Right renal pelvis (tissue), 4 donors: Measurements from ENCODE around the gene B2M. TPM values are rescaled to one million over a fixed set of nuclear protein-coding genes. Genes with fewer than 3 reads are reported as not detected.
A peak's percentile ranks its signal among the peaks of the same experiment; 100 is the strongest.
"Not testable (repeated sequence)": the region's sequence is repeated elsewhere in the genome, so short reads cannot be mapped to it uniquely, and the experiment has no call there.

Experiments
- DNase-seq, 4 donors: peaks; one replicate each; pipeline ENCODE4 v3.0.0-alpha.2; 2013; ENCODE audit warnings: low read depth in 4 of 4, low spot score in 3 of 4, missing footprints in 1 of 4
- polyA plus RNA-seq, 4 donors: library from polyadenylated mRNA; unstranded; fragments of 120-200 nt; gene quantifications; one replicate each; pipeline ENCODE4 v1.2.1, GENCODE V29; 2013; ENCODE audit not compliant: insufficient read length in 4 of 4

Gene B2M
- polyA plus RNA-seq, 4 donors, result 828 to 1,084 (median 934) TPM

DNA sequence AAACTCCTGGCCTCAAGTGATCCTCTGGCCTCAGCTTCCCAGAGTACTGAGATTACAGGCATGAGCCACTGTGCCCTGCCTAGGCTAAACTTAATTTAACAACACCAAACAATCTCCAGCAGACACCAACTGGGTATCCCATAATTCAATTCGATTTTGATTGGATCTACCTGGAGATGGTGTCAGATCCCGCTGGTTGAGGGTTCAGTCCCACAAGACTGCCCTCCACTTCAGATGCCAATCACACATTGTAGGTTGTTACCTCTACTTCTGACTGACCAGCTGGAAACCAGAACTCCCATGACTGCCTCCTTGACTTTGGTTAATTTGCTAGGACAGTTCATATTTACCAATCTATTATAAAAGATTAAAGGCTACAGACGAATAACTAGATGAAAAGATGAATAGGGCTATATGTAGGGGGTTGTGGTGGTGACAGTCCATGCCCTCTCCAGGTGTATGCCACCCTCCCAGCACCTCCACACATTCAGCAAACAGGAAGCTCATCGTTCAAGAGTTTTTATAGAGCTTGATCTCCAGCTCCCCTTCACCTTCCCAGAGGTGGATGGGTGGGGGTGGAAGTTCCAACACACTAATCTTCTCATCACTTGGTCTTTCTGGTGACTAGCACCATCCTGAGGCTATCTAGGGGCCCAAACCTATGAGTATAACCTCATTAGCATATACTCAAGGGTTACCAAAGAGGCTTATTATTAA is 9.3 kb downstream of the B2M start:
- DNase-seq, result no peak

DNA sequence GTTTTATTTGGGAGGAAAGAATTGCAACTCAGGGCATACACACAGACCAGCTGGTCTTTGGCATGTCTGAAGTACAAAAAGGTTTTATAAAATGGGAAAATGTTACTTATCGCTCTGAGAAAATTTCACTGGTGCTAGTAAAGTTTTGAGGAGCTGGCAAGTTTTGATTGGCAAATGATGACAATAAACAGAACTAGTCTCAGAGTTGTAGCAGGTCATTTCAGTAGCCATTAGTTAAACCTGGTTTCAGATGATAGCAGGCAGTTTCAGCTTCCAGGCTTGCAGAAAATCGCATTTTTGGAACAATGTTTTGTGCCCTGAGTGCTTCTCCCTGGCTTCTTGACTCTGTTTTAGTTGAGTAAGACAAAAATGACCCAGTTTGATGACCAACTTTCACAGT is 10.7 kb downstream of the B2M start:
- DNase-seq, result no peak

DNA sequence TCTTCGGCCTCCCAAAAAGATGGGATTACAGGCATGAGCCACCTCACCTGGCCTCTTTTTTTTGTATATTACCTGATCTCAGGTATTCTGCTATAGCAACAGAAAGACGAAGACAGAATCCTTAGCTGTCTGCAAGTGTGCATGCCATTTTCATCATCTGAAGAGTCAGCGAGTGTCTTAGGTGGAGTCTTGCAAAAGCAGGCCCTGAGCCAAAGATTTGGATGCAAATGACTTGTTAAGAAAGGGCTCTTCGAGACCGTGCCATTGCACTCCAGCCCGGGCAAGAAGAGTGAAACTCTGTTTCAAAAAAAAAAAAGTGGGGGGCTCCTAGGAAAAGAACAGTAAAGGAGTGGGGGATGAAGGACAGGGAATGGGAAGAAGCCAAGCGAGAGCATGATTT is 14.8 kb downstream of the B2M start:
- no peak for DNase-seq

DNA sequence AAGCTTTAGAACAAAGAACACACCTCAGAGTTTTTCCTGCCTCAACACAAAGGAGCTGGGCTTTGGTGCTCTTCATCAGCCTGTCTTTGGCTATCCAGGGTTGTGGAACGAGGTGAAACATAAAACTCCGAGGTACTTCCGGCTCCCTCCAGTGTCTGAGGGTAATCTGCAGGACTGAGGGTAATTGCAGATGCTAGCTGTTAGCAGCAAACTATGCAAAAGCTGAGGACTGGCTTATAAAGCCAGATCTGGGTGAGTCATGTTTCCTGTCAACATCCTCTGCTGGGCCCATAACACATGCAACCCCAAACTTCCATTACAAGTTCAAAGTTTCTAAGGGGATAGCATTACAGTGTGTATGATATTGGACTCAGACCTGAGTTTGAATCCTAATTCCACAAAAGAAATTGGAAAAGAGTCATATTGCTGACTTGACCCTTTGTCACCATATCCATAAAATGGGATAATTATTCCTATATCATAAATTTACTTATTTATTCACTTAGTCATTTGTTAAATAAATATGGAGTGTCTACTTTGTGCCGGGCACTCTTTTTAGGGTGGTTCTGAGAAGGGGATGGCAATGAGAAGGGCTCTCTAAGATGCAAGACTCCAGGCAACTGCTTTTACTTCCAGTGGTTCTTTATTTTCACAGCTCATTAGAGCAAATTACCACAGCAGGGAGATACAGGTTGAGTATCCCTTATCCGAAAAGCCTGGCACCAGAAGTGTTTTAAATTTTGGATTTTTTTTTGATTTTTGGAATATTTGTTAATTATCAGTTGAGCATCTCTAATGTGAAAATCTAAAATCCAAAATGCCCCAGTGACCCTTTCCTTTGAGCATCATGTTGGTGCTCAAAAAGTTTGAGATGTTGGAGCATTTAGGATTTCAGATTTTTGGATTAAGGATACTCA is 15.5 kb downstream of the B2M start:
- DNase-seq, result no peak

DNA sequence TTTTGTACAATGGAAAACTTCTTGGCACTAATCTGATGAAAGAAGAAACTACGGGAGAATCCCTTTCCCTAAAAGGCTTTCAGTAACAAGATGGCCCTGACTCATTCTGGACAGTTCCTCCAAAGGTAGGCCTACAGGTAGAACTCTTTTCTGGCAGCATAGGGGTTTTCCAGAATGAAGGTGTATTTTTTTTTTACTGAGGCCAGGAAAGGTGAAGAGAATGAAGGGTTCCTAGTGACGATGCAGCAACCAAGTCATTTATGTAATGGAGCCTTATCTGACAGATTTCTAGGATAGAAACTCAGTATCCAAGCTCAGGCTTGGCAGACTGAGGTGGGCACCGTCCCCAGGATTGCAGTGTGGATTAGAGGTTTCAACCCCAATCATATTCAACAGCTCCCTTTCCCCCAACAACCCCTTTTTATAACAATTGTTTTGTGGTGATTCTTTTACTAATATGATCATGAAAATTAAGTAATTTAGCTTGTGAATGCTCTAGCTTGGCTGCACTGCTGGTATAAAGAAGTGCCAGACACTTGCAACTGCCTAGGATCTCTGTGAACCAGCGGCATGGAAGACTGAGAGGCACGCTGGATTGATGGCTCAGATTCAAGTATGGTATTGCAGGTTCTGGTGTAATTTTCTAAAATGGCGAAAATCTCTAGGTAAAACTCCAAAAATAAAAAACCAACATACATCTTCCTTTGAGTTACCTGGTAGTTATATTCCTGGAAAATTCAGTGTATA is 16.3 kb downstream of the B2M start:
- no peak for DNase-seq

DNA sequence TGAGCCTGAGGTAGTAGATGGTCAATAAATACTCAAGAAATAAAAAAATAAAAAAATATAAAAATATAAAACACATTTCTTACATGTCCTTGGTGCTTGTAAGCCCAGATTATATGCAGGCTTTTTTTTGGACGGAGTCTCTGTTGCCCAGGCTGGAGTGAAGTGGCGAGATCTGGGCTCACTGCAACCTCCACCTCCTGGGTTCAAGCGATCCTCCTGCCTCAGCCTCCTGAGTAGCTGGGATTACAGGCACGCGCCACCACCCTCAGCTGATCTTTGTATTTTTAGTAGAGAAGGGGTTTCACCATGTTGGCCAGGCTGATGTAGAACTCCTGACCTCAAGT is 16.9 kb downstream of the B2M start:
- DNase-seq, result not testable (repeated sequence)

DNA sequence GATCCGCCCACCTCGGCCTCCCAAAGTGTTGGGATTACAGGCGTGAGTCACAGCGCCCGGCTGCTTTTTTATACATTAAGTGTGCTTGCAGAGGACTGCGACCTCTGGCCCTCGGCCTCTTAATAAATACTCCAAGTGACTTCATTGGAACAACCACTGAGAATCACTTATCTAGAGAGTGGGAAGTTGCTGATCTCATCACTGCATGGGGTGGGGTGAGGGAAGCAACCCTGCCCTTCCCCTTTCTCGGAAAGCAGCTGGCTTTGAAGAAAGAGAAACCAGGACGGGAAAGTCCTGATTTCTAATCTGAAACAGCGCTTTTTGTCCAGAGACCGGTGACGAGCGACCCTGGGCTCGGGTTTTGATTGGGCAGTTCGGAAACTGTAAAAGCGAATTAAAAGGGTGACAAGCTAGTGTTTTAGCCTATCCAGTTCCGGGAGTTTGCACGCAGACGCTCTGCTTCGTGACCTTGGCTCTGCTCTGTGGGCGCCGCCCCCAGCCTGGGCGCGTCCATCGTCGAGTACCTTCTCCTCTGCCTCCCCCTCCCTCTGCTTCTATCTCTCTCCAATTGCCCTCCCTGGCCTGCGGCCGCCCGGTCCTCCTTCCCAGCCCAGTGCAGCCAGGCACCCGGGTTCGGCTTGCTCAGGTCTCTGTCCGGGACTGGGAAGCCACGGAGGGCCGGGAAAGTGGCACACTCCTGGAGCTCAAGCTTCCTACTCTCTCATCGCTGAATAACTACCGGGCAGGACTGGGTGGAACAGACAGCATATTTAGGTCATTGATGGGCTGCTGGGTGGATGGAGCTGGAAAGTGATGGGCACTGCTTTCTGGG is 17.5 kb downstream of the B2M start:
- DNase-seq, result peak; percentile 89 to 96 (median 96)

DNA sequence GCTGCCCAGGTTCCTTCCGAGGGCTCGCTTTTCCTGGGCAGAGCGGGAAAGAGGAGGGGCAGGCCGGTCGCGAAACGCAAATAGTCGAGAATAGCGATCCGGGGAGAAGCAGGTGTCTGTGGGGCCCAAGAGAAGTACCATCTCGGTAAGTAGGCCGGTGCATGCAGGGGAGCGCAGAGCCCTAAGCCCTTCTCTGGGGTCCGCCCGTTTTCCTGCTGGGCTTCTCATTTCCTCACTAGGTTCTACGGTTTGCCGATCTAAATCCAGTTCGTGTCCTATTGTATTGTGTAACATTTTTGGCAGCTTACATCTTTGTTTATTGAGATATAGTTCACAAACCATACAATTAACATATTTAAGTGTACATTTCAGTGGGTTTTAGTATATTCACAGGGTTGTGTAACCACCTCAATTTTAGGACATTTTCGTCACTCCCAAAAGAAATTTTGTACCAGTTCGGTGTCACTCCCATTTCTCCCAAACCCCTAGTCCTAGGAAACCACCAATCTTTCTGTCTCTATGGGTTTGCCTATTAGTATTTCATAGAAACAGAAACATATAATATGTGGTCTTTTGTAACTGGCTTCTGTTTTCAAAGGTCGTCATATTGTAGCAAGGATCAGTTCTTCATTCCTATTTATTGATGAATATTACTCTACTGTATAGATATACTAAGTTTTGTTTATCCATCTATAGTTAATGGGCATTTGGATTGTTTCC is 18.3 kb downstream of the B2M start:
- DNase-seq, result peak in 1 of 4 donors; percentile 16

DNA sequence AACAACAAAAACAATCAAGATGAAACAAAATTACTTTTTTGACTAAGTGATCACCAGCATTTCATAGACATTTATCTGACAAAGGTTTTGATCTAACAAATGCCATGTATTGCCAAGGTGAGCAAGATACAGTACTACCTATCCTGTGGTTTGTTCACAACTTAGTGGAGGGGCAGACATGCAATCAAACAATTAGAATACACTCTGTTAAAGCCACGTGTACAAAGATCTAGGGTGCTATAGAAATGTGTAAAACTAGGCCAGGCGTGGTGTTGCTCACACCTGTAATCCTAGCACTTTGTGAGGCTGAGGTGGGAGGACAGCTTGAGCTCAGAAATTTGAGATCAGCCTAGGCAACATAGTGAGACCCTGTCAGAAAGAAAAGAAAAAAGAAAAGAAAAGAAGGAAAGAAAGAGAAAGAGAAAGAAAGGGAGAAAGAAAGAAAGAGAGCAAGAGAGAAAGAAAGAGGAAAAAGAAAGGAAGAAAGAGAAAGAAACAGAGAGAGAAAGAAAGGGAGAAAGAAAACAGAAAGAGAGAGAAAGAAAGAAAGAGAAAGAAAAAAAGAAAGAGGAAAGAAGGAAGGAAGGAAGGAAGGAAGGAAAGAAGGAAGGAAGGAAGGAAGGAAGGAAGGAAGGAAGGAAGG is 23.6 kb downstream of the B2M start:
- no peak for DNase-seq

DNA sequence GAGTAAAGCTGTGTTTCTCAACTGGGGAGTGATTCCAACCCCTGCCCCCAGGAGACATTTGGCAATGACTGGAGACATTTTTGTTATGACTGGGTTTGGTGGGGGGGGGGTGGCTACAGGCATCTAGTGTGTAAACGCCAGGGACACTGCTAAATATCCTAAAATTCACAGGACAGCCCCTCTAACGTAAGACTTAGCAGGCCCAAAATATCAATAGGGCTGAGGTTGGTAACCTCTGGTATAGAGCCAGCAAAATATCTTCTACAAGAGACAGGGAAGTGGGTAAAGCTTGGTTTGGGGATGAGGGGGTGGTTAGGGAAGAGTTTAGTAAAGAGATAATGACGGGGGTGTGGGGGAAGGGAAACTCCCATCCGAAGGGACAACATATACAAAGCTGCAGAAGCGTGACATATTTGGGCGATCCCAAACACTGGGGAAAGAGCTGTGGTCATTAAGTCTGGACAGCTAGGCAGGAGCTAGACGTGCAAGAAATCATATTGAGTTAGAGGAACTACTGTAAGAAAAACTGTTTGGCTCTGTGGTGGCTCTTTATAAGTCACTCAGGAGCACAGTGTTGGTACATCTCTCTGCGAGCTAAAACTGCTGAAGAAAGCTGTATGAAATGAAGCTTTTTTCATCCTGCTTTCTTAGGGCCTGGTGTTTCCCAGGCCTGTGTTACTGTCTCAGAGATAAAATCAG is 24.3 kb downstream of the B2M start:
- DNase-seq, result no peak

DNA sequence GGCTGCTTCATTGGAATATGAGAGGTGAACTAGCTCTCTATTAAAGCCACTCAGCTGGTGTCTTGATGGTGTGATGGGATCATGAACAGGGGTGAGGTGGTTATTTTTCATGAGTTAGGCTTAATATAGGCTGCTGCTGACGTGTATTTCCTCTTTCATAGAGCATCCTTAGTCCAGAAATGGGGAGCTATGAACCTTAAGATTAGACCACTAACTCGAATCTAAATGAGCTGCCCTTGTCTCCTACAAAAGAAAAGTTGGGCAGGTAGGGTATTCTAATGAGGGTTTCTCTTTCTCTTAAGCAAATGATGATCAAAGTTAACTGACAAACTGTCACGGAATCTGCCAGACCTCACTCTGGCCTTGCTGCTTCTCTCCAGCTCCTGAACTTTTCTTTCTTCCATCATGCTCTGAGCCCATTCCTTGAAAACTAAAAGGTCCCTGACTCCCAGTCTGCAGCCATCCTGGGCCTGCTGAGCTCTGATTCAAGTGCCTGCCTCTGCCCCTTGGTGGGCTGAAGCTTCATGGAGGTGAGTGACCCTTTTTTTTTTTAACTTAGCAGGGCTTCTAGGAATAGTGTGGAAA is 25.0 kb downstream of the B2M start, which contains the start of gene TRIM69:
TSS of gene TRIM69 (plus strand) at position 348 of the 585 bp plus-strand sequence. CDS start at position 525, 177 bp downstream.
- DNase-seq, result no peak

DNA sequence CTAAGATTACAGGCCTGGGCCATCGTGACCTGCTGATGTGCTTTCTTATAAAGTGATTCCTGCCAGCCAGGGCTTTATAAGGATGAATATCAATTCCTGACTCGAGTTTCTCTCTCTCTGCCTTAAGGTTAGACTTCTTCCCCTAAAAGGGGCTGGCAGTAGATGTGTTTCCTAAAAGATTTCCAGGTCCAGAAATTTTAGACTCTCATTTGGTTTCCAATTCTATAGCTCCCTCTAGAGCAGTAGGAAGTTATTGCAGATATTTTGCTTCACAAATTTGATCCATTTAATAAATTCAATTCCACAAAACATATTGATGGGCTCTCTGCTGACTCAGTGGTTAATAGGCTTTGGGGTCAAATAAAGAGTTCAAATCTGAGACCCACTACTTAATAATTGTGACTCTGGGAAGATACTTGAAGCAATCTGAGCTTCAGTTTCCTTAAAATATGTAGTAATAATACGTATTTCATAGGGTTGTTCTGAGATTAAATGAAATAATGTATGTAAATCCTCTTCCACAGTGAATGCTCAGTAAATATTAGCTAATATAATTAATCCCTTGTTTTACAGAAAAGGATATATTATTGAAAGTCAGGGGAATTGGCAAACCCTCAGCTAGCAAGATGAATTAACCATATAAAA is 27.1 kb downstream of the B2M start:
- DNase-seq, result peak in 1 of 4 donors; percentile 21

DNA sequence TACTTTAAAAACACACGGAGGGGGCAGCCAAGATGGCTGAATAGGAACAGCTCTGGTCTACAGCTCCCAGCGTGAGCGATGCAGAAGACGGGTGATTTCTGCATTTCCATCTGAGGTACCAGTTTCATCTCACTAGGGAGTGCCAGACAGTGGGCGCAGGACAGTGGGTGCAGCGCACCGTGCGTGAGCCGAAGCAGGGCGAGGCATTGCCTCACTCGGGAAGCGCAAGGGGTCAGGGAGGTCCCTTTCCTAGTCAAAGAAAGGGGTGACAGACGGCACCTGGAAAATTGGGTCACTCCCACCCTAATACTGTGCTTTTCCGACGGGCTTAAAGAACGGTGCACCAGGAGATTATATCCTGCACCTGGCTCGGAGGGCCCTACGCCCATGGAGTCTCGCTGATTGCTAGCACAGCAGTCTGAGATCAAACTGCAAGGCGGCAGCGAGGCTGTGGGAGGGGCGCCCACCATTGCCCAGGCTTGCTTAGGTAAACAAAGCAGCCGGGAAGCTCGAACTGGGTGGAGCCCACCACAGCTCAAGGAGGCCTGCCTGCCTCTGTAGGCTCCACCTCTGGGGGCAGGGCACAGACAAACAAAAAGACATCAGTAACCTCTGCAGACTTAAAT is 28.0 kb downstream of the B2M start:
- not testable (repeated sequence) for DNase-seq

DNA sequence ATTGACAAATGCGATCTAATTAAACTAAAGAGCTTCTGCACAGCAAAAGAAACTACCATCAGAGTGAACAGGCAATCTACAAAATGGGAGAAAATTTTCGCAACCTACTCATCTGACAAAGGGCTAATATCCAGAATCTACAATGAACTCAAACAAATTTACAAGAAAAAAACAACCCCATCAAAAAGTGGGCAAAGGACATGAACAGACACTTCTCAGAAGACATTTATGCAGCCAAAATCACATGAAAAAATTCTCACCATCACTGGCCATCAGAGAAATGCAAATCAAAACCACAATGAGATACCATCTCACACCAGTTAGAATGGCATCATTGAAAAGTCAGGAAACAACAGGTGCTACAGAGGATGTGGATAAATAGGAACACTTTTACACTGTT is 32.1 kb downstream of the B2M start:
- DNase-seq, result not testable (repeated sequence)

DNA sequence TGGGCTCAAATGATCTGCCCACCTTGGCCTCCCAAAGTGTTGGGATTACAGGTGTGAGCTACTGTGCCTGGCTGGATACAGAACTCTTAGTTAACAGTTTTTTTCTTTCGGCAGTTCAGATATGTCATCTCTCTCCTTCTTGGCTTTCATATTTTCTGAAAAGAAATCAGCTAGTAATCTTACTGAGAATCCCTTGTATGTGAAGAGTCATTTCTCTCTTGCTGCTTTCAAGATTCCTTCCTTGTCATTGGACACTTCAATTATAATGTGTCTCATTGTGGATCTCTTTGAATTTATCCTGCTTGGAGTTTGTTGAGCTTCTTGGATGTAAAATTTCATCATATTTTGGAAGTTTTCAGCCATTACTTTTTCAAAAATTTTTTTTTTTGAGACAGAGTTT is 42.0 kb downstream of the B2M start:
- DNase-seq, result no peak

DNA sequence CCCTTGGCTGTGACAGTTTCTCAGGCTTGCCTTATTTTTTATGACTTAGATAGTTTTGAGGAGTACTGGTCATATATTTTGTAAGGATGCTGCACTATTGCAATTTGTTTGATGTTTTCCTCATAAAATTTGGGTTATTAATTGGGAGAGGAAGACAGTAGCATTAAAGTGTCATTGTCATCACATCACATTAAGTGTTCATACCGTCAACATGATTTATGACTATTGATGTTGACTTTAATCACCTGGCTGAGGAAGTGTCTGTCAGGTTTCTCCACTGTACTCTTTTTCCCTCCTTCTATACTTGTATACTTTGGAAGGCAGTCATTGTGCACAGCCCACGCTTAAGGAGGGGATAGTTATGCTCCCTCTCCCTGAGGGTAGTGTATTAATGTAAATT is 51.9 kb downstream of the B2M start:
- no peak for DNase-seq

DNA sequence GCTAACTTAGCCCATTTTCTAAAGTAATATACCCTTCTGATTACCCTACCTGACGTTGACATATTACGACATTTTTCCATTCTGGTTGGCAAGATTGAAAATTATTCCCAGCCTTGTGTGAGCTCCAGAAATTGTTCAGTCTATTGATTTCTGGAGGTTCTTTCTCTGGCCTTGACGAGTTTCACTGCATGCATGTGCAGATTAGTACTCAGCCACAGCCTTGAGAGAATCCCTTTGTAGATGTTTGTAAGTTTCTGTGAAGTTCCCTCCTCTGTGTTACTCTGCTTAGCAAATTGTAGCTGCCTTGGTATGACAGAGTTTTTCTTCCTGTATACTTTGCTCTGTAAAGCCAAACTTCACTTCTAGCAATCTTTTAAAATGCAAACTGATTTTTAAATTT is 52.5 kb downstream of the B2M start:
- DNase-seq, result no peak
